Astrocyte (in vitro differentiated cells and primary cell): ENCODE measurements around the gene ZNRF2. TPM values are rescaled to one million over a fixed set of nuclear protein-coding genes. Genes with fewer than 3 reads are reported as not detected.

Experiments
- microRNA-seq: library from miRNA; unstranded; fragments of <30 nt; microRNA quantifications from one replicate; pipeline ENCODE4 v1.2.0, GENCODE V29; 2020
- total RNA-seq: library from RNA; stranded (reverse); gene quantifications from 2 replicates; pipeline ENCODE4 v1.2.1, GENCODE V29; 2021

The ZNRF2 gene
- total RNA-seq, 1 donor from 2014 or later, result 9.9 TPM

Small RNA genes within 50 kb of the gene (microRNA-seq; reads per million reads assigned to microRNA genes)
- gene MIR550A1 (not detected), gene MIR550B1 (not detected)

Other genes starting within 250 kb of the ZNRF2 start
- 8.4 and 9.3 TPM in 2 replicates for gene MTURN, start 149.6 kb upstream of the ZNRF2 start, total RNA-seq
- gene NOD1, start 194.2 kb downstream of the ZNRF2 start, total RNA-seq, result 9.3 and 9.7 TPM in 2 replicates
- 27.7 and 29.6 TPM in 2 replicates for gene GGCT, start 220.2 kb downstream of the ZNRF2 start, total RNA-seq